SH-SY5Y (cell line): ENCODE data around the gene CHST9.

Experiments used
- GATA2 ChIP-seq: IDR thresholded peaks from 2 replicates; pipeline ENCODE4 v1.6.1; 2011; ENCODE audit warnings: mild to moderate bottlenecking, low read depth, low read length
- GATA3 ChIP-seq: IDR thresholded peaks from 2 replicates; pipeline ENCODE4 v1.6.1; 2011; ENCODE audit warnings: low read depth, mild to moderate bottlenecking, low read length, moderate library complexity

DNA sequence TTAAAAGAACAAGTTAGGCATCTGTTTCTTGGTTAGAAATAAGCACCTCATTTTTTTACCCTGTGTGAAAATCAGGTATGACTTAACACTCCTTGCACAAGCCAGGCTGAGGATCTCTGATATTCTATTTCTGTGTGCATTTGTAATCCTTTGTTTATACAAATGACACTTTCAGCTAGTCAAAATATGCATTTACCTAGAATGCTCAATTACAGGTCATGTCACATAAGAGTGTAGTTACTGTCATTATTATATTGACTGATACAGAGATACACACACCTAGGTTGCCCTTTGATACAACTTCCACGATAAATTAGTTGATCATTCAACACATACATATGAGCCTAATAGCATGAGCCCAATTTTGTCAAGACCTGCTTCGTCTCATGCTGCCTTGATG is 144.3 kb downstream of the CHST9 start:
- TF ChIP-seq GATA3: no peak
- TF ChIP-seq GATA2: no peak
